ENCODE data around the gene HLA-B.
"Not testable (repeated sequence)": the region's sequence is repeated elsewhere in the genome, so short reads cannot be mapped to it uniquely, and the experiment has no call there.

Gene HLA-B

DNA sequence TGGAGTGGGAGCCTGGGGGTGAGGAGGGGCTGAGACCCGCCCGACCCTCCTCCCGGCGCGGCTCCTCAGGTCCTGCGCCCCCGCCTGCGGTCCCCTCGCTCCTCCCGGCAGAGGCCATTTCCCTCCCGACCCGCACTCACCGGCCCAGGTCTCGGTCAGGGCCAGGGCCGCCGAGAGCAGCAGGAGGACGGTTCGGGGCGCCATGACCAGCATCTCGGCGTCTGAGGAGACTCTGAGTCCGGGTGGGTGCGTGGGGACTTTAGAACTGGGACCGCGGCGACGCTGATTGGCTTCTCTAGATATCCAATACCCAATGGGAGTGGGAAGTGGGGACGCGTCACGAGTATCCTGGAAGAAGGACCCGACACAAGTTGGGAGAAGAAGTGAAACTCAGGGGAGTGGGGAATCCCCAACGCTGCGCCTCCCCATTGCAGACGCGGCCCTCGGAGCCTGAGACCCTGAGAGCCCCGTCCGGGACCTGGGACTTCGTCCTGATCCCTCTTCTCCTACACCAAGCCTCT is at the start of gene HLA-B:
Gene HLA-B, minus strand, starts transcription at position 234 of the 521 bp plus-strand sequence. Its CDS starts 21 bp downstream, at position 213.
- peak within 1 kb of the TSS; percentile 43 to 82 (median 67) for H3K4me3 ChIP-seq
- H3K27ac ChIP-seq, result peak within 1 kb of the TSS in 20 of 21 experiments; percentile 50 to 100 (median 87)

DNA sequence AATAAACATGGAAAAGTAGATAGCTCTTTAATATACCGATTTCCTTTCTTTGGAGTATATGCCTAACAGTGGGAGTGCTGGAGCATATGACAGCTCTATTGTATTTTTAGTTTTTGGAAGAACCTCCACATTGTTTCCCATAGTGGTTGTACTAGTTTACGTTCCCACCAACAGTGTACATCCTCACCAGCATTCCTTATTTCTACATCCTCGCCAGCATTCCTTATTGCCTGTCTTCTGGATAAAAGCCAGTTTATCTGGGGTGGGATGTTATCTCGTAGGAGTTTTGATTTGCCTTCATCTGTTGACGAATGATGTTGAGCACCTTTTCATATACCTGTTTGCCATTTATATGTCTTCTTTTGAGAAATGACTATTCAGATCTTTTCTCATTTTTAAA is 49.0 kb upstream of the HLA-B start:
- no peak overlapping the region for H3K4me3 ChIP-seq
- no peak overlapping the region for H3K27ac ChIP-seq

GRCh38 chr6:31404061-31404364 is 47.0 kb upstream of the HLA-B start:
- Histone ChIP-seq H3K4me3 (peak overlapping the region; percentile 51 to 77 (median 57)), H3K27ac (peak overlapping the region in 18 of 21 experiments; percentile 28 to 99 (median 74))

GRCh38 chr6:31403283-31404060 is 46.5 kb upstream of the HLA-B start, which contains the start of gene MICA:
Gene MICA, plus strand, starts transcription at chr6:31403595. Its CDS starts 38 bp downstream, at chr6:31403633.
- H3K4me3 ChIP-seq, result peak within 1 kb of the TSS; percentile 51 to 77 (median 57)
- H3K27ac ChIP-seq, result peak within 1 kb of the TSS; percentile 28 to 99 (median 74)

- Histone ChIP-seq H3K27ac (peak overlapping the region in 19 of 21 experiments; percentile 28 to 99 (median 77)), H3K4me3 (peak overlapping the region; percentile 51 to 77 (median 57))
Observed at GRCh38 chr6:31402324-31403282, 45.6 kb upstream of the HLA-B start.

DNA sequence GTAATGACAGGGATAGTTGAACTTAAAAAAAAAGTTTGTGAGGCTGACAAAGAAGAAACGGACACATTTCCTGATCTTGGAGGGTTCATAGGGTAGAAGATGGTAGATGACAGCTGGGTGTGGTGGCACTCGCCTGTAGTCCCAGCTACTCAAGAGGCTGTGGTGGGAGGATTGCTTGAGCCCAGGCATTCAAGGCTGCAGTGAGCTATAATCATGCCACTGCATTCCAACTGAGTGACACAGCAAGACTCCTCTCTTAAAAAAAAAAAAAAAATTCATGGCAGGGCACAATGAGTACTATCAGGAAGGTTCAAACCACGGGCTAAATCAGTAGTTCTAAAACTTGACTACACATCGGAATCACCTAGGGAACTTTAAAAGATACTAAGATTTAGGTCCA is 44.4 kb upstream of the HLA-B start:
- Histone ChIP-seq H3K27ac (peak overlapping the region in 18 of 21 experiments; percentile 86 to 99 (median 94)), H3K4me3 (peak overlapping the region in 6 of 7 experiments; percentile 63 to 78 (median 74))

DNA sequence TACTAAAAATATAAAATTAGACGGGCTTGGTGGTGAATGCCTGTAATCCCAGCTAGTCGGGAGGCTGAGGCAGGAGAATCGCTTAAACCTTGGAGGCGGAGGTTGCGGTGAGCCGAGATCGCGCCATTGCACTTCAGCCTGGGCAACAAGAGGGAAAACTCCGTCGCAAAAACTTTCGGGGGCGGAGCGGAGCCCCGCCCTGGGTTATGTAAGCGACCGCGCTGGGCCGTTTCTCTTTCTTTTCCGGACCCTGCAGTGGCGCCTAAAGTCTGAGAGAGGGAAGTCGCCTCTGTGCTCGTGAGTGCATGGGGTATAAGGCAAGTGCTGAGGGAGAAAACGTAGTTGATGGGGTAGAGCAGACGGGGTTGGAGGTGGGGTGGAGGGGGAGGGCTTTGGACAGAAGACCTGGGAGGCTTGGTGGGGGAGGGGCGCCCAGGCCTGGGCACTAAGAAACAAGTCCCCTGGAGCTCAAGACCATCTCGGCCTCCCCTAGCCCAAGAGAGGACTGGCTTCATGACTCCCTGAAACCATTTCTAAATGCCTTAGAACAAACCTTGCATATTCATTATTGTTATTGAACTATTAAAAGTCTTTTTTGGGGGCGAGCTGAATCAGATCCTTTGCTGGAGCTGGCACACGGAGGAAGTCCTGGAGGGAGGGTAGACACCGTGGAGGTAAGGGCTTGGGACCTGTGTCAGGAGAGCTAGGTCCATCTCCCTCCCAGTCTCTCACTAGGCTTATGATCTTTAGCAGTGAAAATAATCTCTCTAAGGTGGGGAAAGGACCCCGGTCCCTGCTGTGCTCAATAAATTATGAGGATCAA is 43.7 kb upstream of the HLA-B start:
- H3K4me3 ChIP-seq, result peak overlapping the region; percentile 63 to 80 (median 75)

GRCh38 chr6:31399589-31400466 is 42.8 kb upstream of the HLA-B start:
- Histone ChIP-seq H3K27ac (peak overlapping the region; percentile 71 to 99 (median 93)), H3K4me3 (peak overlapping the region; percentile 63 to 80 (median 75))

More for the DNA sequence above, 43.7 kb upstream of the HLA-B start:
- H3K27ac ChIP-seq, result peak overlapping the region; percentile 71 to 99 (median 93)

DNA sequence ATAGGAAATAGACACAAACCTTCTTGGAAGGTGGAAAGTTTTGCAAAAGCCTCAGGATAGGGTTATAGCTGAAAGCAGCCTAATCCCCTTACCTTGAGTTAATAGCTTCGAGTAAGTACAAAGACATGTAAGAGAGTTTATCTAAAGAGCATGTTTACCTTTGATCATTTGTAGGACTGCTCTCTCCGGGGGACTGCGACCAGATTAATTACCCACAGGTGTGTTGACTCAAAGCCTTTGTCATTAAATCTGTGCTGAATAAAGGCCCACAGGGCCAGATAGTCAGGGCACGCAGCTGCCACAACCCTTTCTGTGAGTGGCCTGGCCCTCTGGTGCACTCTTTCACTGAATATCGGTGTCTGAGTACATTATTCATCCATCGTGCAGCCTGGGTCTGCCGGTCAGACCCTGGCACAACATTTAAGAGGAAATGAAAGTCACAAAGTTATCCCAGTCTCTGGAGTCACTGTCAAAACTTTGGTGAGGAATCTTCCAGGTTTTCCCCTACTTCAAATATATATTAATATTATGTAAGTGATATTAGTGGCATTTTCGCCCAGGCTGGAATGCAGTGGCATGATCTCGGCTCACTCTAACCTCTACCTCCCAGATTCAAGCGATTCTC is 41.0 kb upstream of the HLA-B start:
- H3K27ac ChIP-seq, result peak overlapping the region in 1 of 21 experiments; percentile 36
- no peak overlapping the region for H3K4me3 ChIP-seq

DNA sequence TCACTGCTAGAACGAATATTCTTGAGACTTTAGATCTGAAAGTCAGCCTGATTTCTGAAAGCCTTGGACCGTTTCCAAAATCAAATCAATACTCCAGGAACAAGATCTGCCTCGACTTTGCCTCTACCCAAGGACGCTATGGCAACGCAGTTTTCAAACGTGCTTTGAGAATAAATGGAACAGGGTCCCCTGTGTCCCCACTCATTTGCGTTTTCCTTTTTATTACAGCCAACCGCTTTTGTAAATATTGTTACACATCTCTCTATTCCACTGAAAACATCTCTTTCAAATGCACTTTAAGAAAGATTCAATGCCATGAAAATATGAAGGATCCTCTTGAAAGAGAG is 40.1 kb upstream of the HLA-B start:
- H3K27ac ChIP-seq, H3K4me3 ChIP-seq: not testable (repeated sequence)

GRCh38 chr6:31396422-31397152 is 39.6 kb upstream of the HLA-B start:
- Histone ChIP-seq H3K4me3 (no peak overlapping the region), H3K27ac (no peak overlapping the region)

- Histone ChIP-seq H3K27ac (no peak overlapping the region), H3K4me3 (no peak overlapping the region)
Observed at GRCh38 chr6:31395832-31396231, 38.9 kb upstream of the HLA-B start.

- Histone ChIP-seq H3K4me3 (no peak overlapping the region), H3K27ac (no peak overlapping the region)
Observed at GRCh38 chr6:31394381-31394780, 37.4 kb upstream of the HLA-B start.

DNA sequence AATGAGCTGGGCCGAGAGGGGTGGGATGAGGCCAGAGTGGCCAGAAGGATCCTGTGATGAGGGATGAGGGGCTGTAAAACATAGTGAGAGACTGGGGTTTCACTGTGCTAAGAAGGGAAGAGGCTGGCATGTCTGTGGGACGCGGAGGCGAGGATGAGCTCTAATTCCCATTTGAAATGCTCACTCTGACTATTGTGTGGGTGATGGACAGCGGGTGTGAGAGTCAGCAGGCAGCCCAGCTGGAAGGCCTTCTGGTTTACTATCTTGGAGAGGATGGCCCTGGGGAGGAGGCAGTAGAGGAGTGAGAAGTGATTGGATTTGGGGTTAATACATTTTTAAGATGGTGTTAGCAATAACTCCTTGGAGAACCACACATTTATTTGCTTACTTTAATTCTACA is 37.0 kb upstream of the HLA-B start:
- H3K4me3 ChIP-seq, result no peak overlapping the region
- no peak overlapping the region for H3K27ac ChIP-seq

- H3K27ac ChIP-seq, H3K4me3 ChIP-seq: not testable (repeated sequence)
Observed at GRCh38 chr6:31389802-31390132, 32.8 kb upstream of the HLA-B start.

DNA sequence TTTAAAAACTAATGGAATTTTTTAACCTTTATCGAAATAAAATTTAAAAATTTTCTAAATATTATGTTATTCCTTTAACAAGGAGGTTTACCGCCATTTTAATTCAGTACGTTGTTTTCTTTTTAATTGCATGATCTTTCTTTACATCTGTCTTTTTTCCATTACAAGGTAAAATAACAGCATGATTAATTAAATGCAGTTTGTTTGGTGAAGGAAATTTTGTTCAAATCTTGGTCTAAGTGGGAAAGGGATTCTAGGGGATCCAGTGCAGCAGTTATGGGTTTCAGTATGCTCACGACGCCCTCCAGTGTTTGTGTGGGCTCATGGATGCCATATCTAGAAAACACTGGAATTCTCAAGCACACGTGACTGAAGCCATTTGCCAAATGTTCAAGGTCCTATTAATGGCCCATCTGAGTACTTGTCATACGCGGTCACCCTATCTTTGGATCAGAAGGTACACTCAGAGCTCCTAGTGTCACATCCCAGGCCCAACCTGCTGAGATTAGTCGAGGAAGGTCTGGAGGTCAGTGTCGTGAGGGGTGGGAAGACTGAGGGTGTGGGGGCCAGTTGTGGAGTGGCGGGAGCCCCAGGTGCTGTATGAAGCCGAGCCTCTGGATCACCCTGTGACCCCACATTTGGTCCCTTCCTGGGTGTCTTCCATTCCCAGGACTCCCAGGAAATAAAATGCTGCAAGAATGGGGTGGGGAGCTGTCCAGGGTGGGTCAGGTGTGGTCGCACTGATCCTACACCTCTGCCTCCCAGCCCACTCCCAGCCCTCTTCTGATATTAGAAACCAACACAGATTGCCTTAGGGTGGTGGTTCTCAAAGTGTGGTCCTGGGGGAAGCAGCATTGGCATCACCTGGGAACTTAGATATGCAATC is 32.2 kb upstream of the HLA-B start:
- H3K4me3 ChIP-seq, H3K27ac ChIP-seq: not testable (repeated sequence)
